IMR-90 (cell line): ENCODE measurements around the gene EDNRB.

Experiments used
- BHLHE40 ChIP-seq: fragments of 150-350 bp; IDR thresholded peaks from 2 replicates; pipeline ENCODE4 v1.6.1; 2016; ENCODE audit warnings: mild to moderate bottlenecking, low read depth, low read length
- CEBPB ChIP-seq: IDR thresholded peaks from 2 replicates; pipeline ENCODE4 v1.6.1; 2012; ENCODE audit warnings: low read depth, low read length, improper control_type of control experiment
- ELK1 ChIP-seq: fragments of 150-350 bp; IDR thresholded peaks from 2 replicates; pipeline ENCODE4 v1.6.1; 2016; ENCODE audit warnings: low read depth, mild to moderate bottlenecking, low read length, moderate library complexity, borderline replicate concordance
- FOS ChIP-seq: fragments of 150-350 bp; IDR thresholded peaks from 2 replicates; pipeline ENCODE4 v1.6.1; 2016; ENCODE audit warnings: low read depth, low read length
- MAFK ChIP-seq: IDR thresholded peaks from 2 replicates; pipeline ENCODE4 v1.6.1; 2012; ENCODE audit warnings: low read depth, low read length, improper control_type of control experiment
- MAZ ChIP-seq: IDR thresholded peaks from 2 replicates; pipeline ENCODE4 v1.6.1; 2012; ENCODE audit warnings: low read depth, mild to moderate bottlenecking, low read length, improper control_type of control experiment, moderate library complexity, borderline replicate concordance
- MXI1 ChIP-seq: IDR thresholded peaks from 2 replicates; pipeline ENCODE4 v1.6.1; 2012; ENCODE audit warnings: low read depth, mild to moderate bottlenecking, low read length, moderate library complexity, borderline replicate concordance
- POLR2A ChIP-seq: IDR thresholded peaks from 2 replicates; pipeline ENCODE4 v1.6.1; 2012; ENCODE audit warnings: mild to moderate bottlenecking, low read depth, low read length
- RAD21 ChIP-seq: IDR thresholded peaks from 2 replicates; pipeline ENCODE4 v1.6.1; 2012; ENCODE audit warnings: low read length, improper control_type of control experiment
- RCOR1 ChIP-seq: IDR thresholded peaks from 2 replicates; pipeline ENCODE4 v1.6.1; 2012; ENCODE audit warnings: mild to moderate bottlenecking, low read length, improper control_type of control experiment; ENCODE audit not compliant: insufficient replicate concordance
- RFX5 ChIP-seq: IDR thresholded peaks from 2 replicates; pipeline ENCODE4 v1.8.0; 2012; ENCODE audit warnings: low read depth, mild to moderate bottlenecking, low read length, moderate library complexity
- SMC3 ChIP-seq: fragments of 150-350 bp; IDR thresholded peaks from 2 replicates; pipeline ENCODE4 v1.6.1; 2016; ENCODE audit warnings: low read depth, mild to moderate bottlenecking, antibody characterized with exemption, low read length, moderate library complexity
- USF2 ChIP-seq: fragments of 150-350 bp; IDR thresholded peaks from 2 replicates; pipeline ENCODE4 v1.6.1; 2017; ENCODE audit warnings: mild to moderate bottlenecking, antibody characterized with exemption, low read length, low read depth
- TF ChIP-seq, protein P1 (sequence below): conservative IDR thresholded peaks from 2 replicates; pipeline ENCODE4 v1.5.1; 2012; ENCODE audit warnings: mild to moderate bottlenecking, low read depth, low read length, improper control_type of control experiment

DNA sequence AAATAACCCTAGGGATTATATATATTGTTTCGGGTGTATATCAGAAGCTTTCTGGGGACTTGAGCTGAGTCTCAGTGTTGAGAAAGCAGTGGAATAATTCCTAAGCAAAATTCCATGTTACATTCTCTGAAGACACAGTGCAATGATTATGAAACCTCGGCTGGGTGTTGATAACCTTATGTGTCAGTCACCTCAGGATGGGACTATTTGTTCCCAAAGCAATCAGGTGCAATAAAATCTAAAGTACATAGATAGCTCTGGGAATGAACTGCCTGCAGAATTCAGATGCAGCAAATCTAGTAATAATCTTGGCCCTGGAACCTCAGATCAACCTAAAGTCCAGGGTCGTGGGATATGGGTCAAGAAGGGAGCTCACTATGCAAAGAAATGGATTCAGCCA is 53.0 kb downstream of the EDNRB start:
- TF ChIP-seq, protein P1, sequence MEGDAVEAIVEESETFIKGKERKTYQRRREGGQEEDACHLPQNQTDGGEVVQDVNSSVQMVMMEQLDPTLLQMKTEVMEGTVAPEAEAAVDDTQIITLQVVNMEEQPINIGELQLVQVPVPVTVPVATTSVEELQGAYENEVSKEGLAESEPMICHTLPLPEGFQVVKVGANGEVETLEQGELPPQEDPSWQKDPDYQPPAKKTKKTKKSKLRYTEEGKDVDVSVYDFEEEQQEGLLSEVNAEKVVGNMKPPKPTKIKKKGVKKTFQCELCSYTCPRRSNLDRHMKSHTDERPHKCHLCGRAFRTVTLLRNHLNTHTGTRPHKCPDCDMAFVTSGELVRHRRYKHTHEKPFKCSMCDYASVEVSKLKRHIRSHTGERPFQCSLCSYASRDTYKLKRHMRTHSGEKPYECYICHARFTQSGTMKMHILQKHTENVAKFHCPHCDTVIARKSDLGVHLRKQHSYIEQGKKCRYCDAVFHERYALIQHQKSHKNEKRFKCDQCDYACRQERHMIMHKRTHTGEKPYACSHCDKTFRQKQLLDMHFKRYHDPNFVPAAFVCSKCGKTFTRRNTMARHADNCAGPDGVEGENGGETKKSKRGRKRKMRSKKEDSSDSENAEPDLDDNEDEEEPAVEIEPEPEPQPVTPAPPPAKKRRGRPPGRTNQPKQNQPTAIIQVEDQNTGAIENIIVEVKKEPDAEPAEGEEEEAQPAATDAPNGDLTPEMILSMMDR, result no peak
- TF ChIP-seq RAD21 (no peak), BHLHE40 (no peak), MAFK (no peak), USF2 (no peak), POLR2A (no peak), MXI1 (no peak), ELK1 (no peak), FOS (no peak), RFX5 (no peak), RCOR1 (no peak), CEBPB (no peak), MAZ (no peak), SMC3 (no peak)
